Glutamatergic neuron (in vitro differentiated cells): ENCODE results near the gene BASP1. TPM values are rescaled to one million over a fixed set of nuclear protein-coding genes. Genes with fewer than 3 reads are reported as not detected.

Experiments used
- DNase-seq: peaks from one replicate; pipeline ENCODE4 v3.0.0; 2022
- H3K27ac Mint-ChIP-seq: one replicate; pipeline ENCODE4 v1.8.0; 2020; ENCODE audit warnings: mild to moderate bottlenecking, mixed read lengths, inconsistent platforms; ENCODE audit not compliant: unreplicated experiment
- H3K27me3 Mint-ChIP-seq: one replicate; pipeline ENCODE4 v1.8.0; 2020; ENCODE audit warnings: mild to moderate bottlenecking, moderate library complexity, mixed read lengths, inconsistent platforms; ENCODE audit not compliant: unreplicated experiment
- H3K36me3 Mint-ChIP-seq: one replicate; pipeline ENCODE4 v1.8.0; 2020; ENCODE audit warnings: mild to moderate bottlenecking, mixed read lengths, inconsistent platforms; ENCODE audit not compliant: unreplicated experiment
- H3K4me1 Mint-ChIP-seq: one replicate; pipeline ENCODE4 v1.8.0; 2020; ENCODE audit warnings: mild to moderate bottlenecking, low read depth, mixed read lengths, inconsistent platforms; ENCODE audit not compliant: unreplicated experiment
- H3K4me3 Mint-ChIP-seq: one replicate; pipeline ENCODE4 v1.8.0; 2020; ENCODE audit warnings: mild to moderate bottlenecking, mixed read lengths, inconsistent platforms; ENCODE audit not compliant: unreplicated experiment
- H3K9me3 Mint-ChIP-seq: one replicate; pipeline ENCODE4 v1.8.0; 2020; ENCODE audit warnings: mild to moderate bottlenecking, moderate library complexity, mixed read lengths, inconsistent platforms; ENCODE audit not compliant: unreplicated experiment
- total RNA-seq: library from RNA; stranded (reverse); fragmentation: NEBNext Ultra II Directional; extraction: Animal tissue kit (Norgen Biotek cat#: 25700); gene quantifications from one replicate; pipeline ENCODE4 v1.2.1, GENCODE V29; 2021; ENCODE audit not compliant: unreplicated experiment
- TF ChIP-seq, protein P1 (sequence below): fragments of 200-600 bp; sonication (generic); IDR thresholded peaks from one replicate; pipeline ENCODE4 v1.5.0; 2021; ENCODE audit not compliant: partially characterized antibody, unreplicated experiment

BASP1 gene
- total RNA-seq, 1 donor from 2014 or later: 832 TPM

DNA sequence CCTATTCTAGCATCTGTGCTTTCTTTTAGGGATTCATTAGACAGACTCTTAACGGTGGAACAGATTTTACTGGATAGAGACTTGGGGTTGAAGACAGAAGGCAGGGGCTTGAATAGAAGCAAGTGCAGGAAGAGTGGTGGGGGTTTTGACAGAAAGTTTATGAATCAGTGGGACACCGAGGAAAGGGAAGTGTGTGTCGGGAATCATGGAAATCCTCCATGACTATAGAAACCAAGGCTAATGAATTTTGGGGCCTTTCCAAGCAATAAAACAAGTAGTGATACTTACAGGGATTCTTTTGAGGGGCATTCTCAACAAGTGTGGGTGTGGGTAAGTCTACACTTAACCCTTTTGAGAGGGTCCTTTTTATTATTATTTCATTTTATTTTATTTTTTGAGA, 12.8 kb downstream of the BASP1 start:
- Mint-ChIP-seq H3K27me3 (peaks cover 4% of the 10 kb centered on the region), H3K4me1 (peaks cover 74% of the 10 kb centered on the region), H3K36me3 (peaks cover 9% of the 10 kb centered on the region), H3K9me3 (peaks cover 24% of the 10 kb centered on the region), H3K4me3 (peak overlapping the region; percentile 66), H3K27ac (peak overlapping the region; percentile 52)
- no peak for DNase-seq
- TF ChIP-seq, protein P1, sequence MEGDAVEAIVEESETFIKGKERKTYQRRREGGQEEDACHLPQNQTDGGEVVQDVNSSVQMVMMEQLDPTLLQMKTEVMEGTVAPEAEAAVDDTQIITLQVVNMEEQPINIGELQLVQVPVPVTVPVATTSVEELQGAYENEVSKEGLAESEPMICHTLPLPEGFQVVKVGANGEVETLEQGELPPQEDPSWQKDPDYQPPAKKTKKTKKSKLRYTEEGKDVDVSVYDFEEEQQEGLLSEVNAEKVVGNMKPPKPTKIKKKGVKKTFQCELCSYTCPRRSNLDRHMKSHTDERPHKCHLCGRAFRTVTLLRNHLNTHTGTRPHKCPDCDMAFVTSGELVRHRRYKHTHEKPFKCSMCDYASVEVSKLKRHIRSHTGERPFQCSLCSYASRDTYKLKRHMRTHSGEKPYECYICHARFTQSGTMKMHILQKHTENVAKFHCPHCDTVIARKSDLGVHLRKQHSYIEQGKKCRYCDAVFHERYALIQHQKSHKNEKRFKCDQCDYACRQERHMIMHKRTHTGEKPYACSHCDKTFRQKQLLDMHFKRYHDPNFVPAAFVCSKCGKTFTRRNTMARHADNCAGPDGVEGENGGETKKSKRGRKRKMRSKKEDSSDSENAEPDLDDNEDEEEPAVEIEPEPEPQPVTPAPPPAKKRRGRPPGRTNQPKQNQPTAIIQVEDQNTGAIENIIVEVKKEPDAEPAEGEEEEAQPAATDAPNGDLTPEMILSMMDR: no peak

DNA sequence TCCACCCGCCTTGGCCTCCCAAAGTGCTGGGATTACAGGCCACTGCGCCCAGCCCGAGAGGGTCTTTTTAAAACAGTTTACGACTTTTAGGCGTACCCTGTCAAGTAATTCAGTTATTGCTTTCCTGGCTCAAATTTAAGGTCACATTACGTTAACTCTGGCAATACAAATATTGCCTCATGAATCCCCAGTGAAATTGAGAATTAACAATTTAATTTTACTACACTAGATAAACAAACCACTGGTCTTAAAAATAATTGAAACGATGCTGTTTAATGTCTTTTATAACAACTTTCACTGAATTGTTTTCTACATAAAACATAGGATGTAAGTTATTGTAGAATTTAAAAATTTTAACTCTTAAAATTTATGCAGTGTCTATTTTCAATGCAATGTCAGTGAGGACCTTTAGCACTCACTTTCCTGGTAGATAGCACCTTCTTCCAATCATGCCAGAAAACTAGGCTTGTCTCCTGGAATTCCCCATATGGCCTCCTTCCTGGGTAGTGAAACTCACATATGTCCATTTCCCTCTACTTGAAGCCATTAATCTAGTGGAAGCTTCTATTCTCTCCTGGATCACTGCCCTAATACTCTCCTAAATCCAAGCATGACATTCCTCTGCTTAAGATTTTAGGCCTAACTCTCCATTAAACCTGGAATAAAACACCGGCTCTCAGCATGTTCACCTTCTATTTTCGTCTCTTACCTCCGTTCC, 13.5 kb downstream of the BASP1 start:
- Mint-ChIP-seq H3K4me3 (peak overlapping the region; percentile 70), H3K27ac (peak overlapping the region; percentile 67), H3K9me3 (peaks cover 25% of the 10 kb centered on the region), H3K27me3 (peaks cover 4% of the 10 kb centered on the region), H3K4me1 (peaks cover 75% of the 10 kb centered on the region), H3K36me3 (peaks cover 5% of the 10 kb centered on the region)
- DNase-seq: no peak
- TF ChIP-seq, protein P1: no peak

- TF ChIP-seq, protein P1: no peak
- H3K27ac Mint-ChIP-seq: peak overlapping the region; percentile 65
- DNase-seq: no peak
- H3K4me3 Mint-ChIP-seq: peak overlapping the region; percentile 76
- peaks cover 5% of the 10 kb centered on the region for H3K36me3 Mint-ChIP-seq
- H3K4me1 Mint-ChIP-seq: peaks cover 73% of the 10 kb centered on the region
- peaks cover 22% of the 10 kb centered on the region for H3K9me3 Mint-ChIP-seq
- peaks cover 4% of the 10 kb centered on the region for H3K27me3 Mint-ChIP-seq
Observed at GRCh38 chr5:17232405-17232804, 15.0 kb downstream of the BASP1 start.

DNA sequence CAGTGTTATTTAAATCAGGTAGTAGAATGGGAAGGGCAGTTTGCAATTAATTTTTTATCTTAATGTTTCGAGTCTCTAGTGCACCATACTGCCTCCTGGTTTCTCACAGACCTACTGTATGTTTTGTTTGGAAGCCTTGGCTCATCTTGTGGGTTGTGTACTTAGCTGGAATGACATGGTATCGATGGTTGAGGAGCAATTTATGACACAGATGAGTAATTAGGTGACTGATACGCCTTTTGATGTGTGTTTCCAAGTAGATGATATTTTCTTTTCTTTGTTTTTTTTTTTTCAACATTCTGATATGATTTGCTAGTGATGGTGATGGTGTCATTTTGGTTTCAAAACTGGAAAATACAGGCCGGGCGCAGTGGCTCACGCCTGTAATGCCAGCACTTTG, 16.1 kb downstream of the BASP1 start:
- peaks cover 4% of the 10 kb centered on the region for H3K27me3 Mint-ChIP-seq
- peak overlapping the region; percentile 77 for H3K27ac Mint-ChIP-seq
- peaks cover 5% of the 10 kb centered on the region for H3K36me3 Mint-ChIP-seq
- TF ChIP-seq, protein P1: no peak
- DNase-seq: no peak
- H3K4me3 Mint-ChIP-seq: peak overlapping the region; percentile 77
- peaks cover 22% of the 10 kb centered on the region for H3K9me3 Mint-ChIP-seq
- H3K4me1 Mint-ChIP-seq: peaks cover 71% of the 10 kb centered on the region

- TF ChIP-seq, protein P1: no peak
- H3K36me3 Mint-ChIP-seq: peaks cover 5% of the 10 kb centered on the region
- no peak for DNase-seq
- peak overlapping the region; percentile 55 for H3K4me3 Mint-ChIP-seq
- peak overlapping the region; percentile 73 for H3K27ac Mint-ChIP-seq
- peaks cover 4% of the 10 kb centered on the region for H3K27me3 Mint-ChIP-seq
- peaks cover 68% of the 10 kb centered on the region for H3K4me1 Mint-ChIP-seq
- peaks cover 22% of the 10 kb centered on the region for H3K9me3 Mint-ChIP-seq
Observed at GRCh38 chr5:17234374-17234773, 16.9 kb downstream of the BASP1 start.
